ENCODE data around the gene SEMA6A.

Gene SEMA6A

GRCh38 chr5:116404016-116404415 is 170.6 kb downstream of the SEMA6A start:
- no peak for DNase-seq (ENCODE audit: low read depth in 2 of 2)

- no peak for DNase-seq (ENCODE audit: low read depth in 2 of 2)
Measured at GRCh38 chr5:116402235-116402634, 172.4 kb downstream of the SEMA6A start.

- no peak for DNase-seq (ENCODE audit: low read depth in 2 of 2)
Measured at GRCh38 chr5:116401576-116401975, 173.0 kb downstream of the SEMA6A start.

- no peak for DNase-seq (ENCODE audit: low read depth in 2 of 2)
Measured at GRCh38 chr5:116396476-116397099, 178.0 kb downstream of the SEMA6A start.

GRCh38 chr5:116395631-116396203 is 178.9 kb downstream of the SEMA6A start:
- no peak for DNase-seq (ENCODE audit: low read depth in 2 of 2)

GRCh38 chr5:116395226-116395625 is 179.4 kb downstream of the SEMA6A start:
- no peak for DNase-seq (ENCODE audit: low read depth in 2 of 2)

- no peak for DNase-seq (ENCODE audit: low read depth in 2 of 2)
Measured at GRCh38 chr5:116394186-116394867, 180.3 kb downstream of the SEMA6A start.

Measured in activated CD4-positive, alpha-beta T cell treated with anti-CD3 and anti-CD28 coated beads for 24 hours (primary cell).